NCI-H2171 (cell line): ENCODE data around the gene TUBGCP3.
"Not testable (repeated sequence)": the region's sequence is repeated elsewhere in the genome, so short reads cannot be mapped to it uniquely, and the experiment has no call there.

ENCODE experiments used
- DNase-seq: peaks from one replicate; lab custom pipeline; 2025; lab: John Stamatoyannopoulos, UW

TUBGCP3 gene, protein sequence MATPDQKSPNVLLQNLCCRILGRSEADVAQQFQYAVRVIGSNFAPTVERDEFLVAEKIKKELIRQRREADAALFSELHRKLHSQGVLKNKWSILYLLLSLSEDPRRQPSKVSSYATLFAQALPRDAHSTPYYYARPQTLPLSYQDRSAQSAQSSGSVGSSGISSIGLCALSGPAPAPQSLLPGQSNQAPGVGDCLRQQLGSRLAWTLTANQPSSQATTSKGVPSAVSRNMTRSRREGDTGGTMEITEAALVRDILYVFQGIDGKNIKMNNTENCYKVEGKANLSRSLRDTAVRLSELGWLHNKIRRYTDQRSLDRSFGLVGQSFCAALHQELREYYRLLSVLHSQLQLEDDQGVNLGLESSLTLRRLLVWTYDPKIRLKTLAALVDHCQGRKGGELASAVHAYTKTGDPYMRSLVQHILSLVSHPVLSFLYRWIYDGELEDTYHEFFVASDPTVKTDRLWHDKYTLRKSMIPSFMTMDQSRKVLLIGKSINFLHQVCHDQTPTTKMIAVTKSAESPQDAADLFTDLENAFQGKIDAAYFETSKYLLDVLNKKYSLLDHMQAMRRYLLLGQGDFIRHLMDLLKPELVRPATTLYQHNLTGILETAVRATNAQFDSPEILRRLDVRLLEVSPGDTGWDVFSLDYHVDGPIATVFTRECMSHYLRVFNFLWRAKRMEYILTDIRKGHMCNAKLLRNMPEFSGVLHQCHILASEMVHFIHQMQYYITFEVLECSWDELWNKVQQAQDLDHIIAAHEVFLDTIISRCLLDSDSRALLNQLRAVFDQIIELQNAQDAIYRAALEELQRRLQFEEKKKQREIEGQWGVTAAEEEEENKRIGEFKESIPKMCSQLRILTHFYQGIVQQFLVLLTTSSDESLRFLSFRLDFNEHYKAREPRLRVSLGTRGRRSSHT

DNA sequence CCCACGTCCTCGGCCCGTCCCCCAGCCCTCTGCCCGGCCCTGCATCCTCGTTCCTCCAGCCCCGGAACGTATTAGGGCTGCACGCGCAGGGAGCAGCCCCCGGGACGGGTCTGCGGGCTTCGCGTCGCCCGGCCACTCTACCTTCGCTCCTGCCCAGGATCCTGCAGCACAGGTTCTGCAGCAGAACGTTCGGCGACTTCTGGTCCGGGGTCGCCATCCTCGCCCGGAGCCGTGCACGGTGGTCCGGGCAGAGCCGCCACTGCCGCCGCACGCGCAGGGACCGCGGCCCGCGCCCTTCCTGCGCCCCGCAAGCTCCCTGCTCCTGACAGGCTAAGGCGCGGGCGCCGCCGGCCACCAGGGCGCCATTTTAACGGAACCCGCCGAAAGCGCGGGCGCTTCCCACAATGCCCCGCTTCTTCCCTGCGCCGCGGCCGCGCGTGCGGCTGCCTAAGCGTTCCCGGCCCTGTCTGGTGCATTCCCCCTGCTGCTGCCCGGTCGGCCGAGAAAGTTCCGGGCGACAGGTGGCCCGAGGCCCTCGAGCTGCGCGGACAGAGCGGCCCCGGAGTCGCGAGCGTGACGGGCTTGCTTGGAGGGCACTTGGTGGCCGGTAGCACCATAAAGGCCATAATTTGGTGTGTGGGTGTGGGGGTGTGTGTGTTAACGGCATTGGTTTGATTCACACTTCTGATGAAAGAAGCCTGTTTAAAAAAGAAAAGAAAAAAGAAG, at the start of gene TUBGCP3:
TUBGCP3 (minus strand) TSS at position 390 of the 726 bp plus-strand sequence; CDS start at position 217, 173 bp downstream.
- peak; percentile 80 for DNase-seq

DNA sequence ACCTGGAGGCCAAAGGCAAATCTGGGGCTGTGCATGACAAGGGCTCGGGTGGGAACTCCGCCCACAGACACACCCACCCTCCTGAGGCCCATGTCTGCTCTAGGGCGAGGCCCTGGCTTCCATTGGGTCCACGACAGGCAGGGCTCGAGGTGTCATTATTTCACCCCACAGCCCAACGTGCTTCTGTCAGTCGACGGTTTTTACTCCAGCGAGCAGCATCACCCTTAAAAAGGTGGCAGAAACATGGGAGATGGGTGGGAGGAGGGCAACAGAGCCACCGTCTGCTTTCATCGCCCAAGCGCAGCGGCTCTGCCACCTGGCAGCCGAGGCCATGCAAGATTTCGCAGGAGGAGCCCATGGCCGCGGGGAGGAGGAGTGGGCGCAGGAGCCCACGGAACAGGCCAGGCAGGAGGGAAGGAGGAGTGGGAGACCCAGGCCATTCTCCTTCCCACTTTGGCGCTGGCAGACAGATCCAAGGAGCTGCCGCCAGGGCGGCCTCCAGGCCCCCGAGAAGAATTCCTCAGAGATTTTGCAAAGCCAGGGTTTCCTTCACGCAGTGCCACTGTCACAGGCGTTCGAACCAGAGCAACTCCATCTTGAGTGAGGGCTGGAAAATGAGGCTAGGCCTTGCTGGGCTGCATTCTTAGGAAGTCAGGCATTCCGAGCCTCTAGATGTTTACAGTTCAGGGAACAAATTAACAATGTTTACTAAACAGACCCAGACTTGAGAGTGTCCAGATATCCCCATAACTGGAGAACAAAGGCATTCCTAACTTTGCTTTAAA, 49.3 kb upstream of the TUBGCP3 start:
- no peak for DNase-seq

DNA sequence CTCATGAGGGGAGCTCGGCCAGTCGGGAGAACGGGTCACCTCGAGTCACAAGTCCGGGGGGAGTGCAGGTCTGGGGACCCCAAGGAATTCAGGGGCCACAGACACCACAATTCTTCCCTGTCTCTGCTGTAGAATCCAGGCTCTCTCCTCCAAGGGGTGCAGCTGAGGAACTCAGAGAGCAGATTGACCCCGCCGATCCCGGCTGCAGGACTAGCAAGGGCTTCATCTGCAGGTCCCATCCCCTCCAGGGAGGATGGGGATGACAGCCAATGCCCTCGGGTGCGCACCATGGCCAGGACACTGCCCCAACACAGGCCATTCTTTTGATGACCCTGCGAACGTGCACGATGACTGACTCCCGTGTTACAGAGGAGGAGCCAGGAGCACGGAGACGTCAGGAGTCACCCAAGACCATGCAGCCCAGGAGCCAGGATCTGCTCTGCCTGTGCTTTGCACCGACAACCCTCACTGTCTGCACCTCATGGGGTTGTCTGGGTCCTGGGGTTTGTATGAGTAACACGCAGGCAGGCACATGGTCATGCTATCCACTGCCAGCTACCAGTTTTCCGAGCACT, 48.5 kb upstream of the TUBGCP3 start:
- DNase-seq, result no peak

DNA sequence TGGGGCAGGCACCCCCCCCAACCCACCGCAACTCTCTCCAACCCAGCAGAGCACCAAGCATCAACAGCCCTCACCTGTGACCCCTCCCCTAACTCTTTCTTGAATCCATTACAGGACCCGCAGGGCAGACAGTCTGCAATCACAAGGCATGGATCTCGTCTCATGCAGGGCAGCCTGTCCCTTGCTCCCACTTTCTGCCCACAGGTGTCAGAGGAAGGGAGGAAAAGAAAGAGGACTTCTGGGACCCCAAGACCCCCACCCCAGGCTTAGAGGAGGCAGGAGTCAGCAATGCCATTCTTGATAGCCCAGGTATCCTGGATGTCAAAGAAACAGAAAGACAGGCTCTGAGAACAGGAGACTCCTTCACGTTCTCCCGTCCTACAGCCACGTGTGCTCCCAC, 47.4 kb upstream of the TUBGCP3 start:
- no peak for DNase-seq

DNA sequence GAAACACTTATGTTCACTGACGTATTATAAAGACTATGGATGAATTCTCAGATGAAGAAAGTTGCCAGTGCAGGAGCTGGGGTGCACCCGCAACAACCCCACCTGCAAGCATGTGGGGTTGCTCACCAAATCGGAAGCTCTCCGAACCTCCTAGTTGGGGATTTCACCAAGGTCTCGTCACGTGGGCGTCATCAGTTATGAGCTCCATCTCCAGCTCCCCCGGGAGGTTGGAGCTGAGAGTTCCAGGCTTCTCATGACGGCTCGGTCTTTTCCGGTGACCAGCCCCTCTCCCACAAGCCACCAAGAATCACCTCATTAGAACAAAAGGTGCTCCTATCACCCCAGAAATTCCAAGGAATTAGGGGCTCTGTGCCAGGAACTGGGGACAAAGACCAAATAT, 46.1 kb upstream of the TUBGCP3 start:
- DNase-seq, result no peak

DNA sequence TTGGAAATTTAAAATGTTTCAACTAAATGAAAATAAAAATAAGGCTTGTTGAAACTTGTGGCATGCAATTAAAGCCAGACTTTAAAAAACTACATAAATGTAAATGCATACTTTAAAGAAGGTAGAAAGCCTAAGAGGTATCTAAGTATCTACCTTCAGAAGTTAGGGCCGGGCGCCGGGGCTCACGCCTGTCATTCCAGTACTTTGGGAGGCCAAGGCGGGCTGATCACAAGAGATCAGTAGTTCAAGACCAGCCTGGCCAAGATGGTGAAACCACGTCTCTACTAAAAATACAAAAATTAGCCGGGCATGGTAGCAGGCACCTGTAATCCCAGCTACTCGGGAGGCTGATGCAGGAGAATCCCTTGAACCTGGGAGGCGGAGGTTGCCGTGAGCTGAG, 42.3 kb upstream of the TUBGCP3 start:
- DNase-seq, result not testable (repeated sequence)

DNA sequence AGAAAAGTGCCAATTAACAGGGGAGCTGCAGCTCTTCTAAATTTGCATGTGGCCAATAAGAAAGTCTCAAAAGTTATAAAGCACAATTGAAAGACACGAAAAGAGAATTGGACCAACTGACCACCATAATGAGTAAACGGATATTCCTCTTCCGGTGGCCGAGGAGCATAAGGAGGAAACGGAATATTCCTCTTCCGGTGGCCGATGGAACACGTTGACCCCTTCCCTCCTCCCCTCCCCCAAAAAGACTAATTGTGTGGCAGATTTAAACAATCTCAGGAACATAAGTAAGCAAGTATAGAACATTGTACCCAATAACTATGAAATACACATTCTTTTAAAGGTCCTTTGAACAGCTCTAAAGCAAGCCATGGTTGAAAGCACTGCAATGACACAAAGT, 41.2 kb upstream of the TUBGCP3 start:
- no peak for DNase-seq

DNA sequence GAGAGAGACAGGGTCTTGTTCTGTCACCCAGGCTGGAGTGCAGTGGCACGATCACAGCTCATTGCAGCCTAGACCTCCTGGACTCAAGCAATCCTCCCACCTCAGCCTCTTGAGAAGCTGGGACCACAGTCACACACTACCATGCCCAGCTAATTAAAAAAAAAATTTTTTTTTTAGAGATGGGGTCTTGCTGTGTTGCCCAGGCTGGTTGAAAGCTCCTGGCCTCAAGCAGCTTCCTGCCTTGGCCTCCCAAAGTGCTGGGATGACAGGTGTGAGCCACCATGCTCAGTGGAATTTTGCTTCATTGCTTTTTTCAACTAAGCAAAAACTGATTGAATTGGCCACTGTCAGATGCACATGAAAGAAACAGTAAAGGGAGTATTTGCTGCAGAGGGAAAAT, 39.7 kb upstream of the TUBGCP3 start:
- DNase-seq, result not testable (repeated sequence)

DNA sequence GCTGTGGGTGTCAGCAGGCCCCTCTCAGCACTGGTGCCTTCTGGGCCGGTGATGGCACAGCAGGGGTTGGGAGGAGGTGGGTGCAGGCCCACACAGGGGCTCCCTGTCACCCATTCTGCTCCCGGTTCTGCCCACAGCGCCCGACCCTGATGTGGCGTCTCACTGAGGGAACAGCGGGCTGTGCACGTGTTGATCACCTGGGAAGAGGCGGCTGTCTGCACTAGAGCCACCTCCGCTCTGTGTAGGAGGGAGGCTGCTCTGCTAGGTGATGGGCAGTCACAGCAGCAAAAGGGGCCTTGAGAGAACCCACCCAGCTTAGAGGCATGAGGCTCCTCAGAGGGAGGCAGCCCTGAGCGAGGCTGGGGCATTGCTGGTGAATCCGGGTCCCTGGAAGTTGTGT, 39.2 kb upstream of the TUBGCP3 start:
- DNase-seq, result no peak

DNA sequence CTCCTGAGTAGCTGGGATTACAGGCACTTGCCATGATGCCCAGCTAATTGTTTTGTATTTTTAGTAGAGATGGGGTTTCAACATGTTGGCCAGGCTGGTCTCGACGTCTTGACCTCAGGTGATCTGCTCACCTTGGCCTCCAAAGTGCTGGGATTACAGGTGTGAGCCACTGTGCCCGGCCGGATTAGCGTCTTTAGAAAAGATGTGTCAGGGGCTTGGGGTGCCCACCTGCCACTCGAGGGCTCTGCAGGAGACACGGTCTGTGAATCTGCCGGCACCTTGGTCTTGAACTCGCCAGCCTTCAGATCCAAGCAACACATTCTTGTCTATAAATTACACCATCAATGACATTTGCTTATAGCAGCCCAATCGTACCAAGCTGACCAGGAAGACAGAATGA, 38.8 kb upstream of the TUBGCP3 start:
- DNase-seq, result no peak

DNA sequence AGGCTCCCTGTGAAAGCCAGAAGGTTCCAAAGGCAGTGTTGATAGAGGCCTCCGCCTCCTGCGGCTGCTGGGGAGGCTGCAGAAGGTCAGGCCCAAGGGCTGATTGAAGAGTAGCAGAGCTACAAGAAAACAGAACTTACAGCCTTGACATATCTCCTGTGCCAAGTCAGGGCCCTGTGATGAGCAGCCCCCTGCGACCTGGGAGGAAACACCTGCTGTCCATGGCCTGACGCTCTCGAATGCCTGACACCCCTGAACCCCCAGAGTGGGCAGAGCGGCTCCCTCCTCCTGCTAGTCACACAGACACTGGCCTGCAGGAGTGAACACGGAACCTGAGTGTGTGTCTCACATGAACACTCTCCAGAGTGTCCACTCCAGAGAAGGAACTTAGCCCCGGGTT, 38.2 kb upstream of the TUBGCP3 start:
- DNase-seq, result no peak

DNA sequence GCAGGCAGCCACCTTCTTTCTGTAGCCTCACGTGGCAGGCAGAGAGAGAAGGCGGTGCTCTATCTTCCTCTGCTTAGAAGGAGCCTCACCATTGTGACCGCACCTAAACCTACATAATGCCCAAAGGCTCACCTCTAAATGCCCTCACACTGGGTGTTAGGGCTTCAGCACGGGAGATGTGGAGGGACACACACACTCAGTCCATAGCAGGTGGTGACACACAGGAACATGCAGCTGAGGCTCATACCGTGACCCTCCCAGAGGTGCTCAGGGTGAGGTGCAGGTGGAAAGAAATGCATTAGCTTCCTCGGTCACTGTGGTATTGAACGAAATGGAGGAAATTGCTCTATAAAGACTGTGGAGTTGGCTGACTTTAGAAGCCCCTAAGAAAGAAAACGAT, 37.7 kb upstream of the TUBGCP3 start:
- DNase-seq, result no peak

DNA sequence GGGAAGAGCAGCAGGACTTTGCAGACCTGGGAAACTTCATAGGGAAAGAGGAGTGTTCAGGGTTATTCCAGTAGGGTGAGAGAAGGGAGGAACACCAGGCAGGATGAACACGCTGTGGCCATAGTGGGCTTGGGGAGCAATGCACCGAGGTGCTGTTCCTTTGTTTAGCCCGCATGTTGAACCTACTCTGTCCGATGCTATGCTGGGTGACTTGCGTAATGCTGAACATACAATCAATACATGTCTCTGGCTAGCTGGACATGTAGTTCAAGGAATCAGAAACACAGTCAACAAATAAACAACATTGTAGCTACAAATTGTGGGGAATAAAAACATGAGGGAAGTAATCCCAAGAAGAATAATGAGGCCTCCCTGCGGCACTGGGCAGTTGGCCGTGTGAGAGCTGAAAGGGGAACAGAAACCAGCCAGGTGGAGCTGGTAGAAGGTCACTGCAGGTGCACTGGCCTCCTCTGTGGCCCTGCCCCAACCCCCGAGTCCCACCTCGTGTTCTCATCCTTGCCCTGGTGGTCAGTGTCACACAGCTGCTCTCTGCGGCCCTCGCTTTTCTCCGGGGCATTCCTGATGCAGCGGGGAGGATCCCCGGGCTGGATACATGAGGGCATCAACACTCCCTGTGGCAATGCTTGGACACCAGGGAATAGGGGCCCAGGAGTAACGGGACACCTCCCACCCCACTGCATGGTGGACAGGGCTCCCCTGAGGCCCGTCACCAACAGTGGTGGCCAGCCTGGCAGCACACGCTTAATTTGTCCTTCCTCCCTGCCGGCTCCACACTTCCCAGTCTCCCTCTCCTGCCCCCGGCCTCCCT, 36.9 kb upstream of the TUBGCP3 start:
- DNase-seq, result no peak

DNA sequence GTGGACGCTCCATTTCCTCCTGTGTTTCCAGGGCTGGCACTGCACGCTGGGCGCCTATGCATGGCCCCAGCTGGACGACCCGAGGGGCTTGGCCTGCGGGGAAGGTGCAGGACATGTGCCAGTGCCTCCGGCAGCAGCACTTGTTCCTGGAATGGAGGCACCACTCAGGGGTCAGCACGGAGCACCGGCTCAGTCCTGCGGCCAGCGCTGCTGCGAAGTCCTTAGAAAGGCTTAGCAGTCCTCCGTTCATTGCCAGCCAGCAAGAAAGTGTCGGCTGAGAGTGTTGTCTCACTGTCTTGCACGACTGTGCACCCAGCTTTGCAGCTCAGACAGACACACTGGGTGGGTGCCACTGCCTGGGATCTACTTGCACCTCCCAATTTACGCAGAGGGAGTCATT, 36.1 kb upstream of the TUBGCP3 start:
- DNase-seq, result no peak

DNA sequence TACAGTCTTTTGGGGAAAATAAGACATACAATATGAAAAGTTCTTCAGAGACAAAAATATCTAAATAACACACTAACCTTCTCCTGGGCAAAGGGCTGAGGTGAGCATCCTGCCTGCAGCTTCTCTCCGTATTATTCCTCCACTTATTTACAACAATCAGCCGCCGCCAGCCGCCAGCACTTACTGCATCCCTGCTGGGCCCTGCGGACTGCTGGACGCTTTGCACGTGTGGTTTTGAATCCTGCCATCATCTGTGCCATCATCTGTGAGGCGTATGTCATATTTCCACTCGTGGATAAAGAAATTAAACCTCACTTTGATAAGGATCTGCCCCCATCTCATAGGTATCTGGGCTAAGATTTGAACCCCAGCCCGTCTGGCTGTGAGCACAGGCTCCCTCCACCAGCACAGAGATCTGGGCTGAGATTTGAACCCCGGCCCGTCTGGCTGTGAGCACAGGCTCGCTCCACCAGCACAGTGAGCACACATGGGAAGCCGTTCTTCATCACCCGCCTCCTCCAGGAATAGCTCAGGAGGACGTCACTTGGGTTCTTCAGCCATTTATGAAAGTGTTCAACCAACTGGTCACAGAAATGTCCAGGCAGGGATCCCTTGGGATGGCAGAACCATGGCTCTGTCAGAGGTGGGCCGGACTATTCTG, 35.2 kb upstream of the TUBGCP3 start:
- no peak for DNase-seq

DNA sequence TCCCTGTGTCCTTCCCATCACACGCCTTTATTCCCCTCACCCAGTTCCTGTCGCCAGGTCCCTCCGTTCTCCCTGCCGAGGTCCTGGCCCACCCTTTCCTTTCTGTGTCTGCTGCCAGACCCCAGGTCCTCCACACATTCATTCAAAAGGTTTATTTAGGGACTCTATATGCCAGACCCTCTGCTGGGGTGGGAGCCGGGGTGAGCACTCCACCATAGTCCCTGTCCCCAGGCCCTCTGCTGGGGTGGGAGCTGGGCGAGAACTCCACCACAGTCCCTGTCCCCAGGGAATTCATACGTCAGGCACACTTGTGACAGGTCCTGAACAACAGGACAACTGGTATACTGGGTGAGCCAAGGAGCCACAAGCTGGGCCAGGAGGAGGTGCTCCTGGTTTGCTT, 34.4 kb upstream of the TUBGCP3 start:
- DNase-seq, result no peak

DNA sequence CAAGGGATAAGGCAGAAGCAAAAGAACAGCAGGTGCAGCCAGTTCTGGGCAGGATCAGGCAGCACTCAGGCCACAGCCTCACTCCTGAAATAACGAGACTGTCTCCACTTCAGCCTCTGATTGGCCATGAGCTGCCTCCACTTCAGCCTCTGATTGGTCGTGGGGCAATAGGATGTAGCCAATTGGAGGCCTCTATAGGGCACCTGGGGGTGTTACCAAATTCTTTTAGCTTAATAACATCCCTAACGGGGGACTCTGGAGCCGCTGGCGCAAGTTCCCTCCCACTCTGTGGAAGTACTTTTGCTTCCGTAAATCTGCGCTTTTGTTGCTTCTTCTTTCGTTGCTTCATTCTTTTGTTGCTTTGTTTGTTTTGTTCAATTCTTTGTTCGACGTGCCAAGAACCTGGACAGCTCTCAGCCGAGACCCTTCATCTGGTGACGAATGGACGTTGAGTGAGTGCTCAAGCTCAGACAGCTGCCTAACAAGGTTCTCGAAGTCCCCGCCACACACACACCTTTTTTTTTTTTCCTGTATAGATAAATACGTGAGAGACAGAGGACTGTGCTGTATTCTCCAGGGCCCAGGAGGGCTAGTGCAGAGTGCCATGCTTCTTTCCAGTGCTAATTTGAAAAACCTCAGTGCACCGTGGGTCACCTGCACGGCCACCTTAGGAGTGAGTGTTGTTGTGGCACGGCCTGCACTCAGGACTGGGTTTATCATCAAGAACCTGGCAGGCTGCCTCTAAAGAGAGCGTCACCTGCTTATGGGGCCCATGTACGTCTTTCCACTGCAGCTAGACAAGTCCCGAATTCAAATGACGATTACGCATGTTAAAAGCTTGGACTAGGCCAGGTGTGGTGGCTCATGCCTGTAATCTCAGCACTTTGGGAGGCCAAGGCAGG, 32.0 kb upstream of the TUBGCP3 start:
- DNase-seq, result peak; percentile 72

DNA sequence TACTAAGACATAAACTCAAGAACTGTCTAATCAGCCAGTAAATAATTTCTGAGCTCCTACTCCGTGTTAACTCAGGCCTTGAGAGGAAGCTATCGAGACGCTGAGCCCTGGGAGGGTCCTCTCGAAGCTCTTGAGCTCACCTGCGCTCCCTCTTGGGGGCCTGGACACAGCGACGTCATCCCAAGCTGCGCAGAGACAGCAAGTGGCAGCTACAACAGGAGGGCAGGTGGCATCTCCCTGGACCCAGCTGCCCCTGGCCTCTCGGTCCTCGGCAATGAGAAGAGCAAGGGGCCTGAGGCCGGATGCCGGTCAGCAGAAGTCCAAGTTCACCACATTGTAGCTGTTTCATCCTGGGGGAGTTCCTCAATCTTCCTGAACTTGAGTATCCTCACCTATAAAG, 30.5 kb upstream of the TUBGCP3 start:
- no peak for DNase-seq
